Muscle layer of duodenum (tissue), 2 donors: ENCODE data around the gene CBLC.
A peak's percentile ranks its signal among the peaks of the same experiment; 100 is the strongest.

Experiments used
- H3K27ac ChIP-seq: one replicate; pipeline ENCODE4 v1.7.0; 2013; ENCODE audit warnings: mild to moderate bottlenecking, low read length
- H3K27me3 ChIP-seq: one replicate; pipeline ENCODE4 v1.7.0; 2013; ENCODE audit warnings: low read depth, mild to moderate bottlenecking, control low read depth, low read length
- H3K36me3 ChIP-seq, 2 donors: one replicate each; pipeline ENCODE4 v1.7.0; 2013; ENCODE audit warnings: low read length in 2 of 2, control low read depth in 1 of 2, mild to moderate bottlenecking in 1 of 2; ENCODE audit not compliant: insufficient read depth in 2 of 2, control insufficient read depth in 1 of 2
- H3K4me1 ChIP-seq, 2 donors: one replicate each; pipeline ENCODE4 v1.7.0; 2013; ENCODE audit warnings: low read length in 2 of 2, mild to moderate bottlenecking in 2 of 2, control low read depth in 1 of 2, moderate library complexity in 1 of 2; ENCODE audit not compliant: insufficient read depth in 2 of 2, control insufficient read depth in 1 of 2
- H3K4me3 ChIP-seq, 2 donors: one replicate each; pipeline ENCODE4 v1.7.0; 2013; ENCODE audit warnings: low read length in 2 of 2, low read depth in 1 of 2, mild to moderate bottlenecking in 1 of 2
- H3K9me3 ChIP-seq, 2 donors: one replicate each; pipeline ENCODE4 v1.7.0; 2013; ENCODE audit warnings: low read length in 2 of 2, control low read depth in 1 of 2, mild to moderate bottlenecking in 1 of 2; ENCODE audit not compliant: control insufficient read depth in 1 of 2
- donor health status: healthy.

The CBLC gene

GRCh38 chr19:44756089-44756562, 21.6 kb upstream of the CBLC start:
- peaks cover 30 to 44% of the 10 kb centered on the region in 2 donors for H3K36me3 ChIP-seq
- H3K9me3 ChIP-seq, result no peaks in the 10 kb centered on the region
- H3K27me3 ChIP-seq, result no peaks in the 10 kb centered on the region
- peaks cover 22 to 46% of the 10 kb centered on the region in 2 donors for H3K4me1 ChIP-seq
- no peak overlapping the region for H3K4me3 ChIP-seq
- peak overlapping the region; percentile 31 for H3K27ac ChIP-seq

- Histone ChIP-seq H3K36me3 (peaks cover 27 to 38% of the 10 kb centered on the region in 2 donors), H3K9me3 (no peaks in the 10 kb centered on the region), H3K4me3 (peak overlapping the region; percentile 21 to 71), H3K27ac (peak overlapping the region; percentile 56), H3K27me3 (no peaks in the 10 kb centered on the region), H3K4me1 (peaks cover 22 to 41% of the 10 kb centered on the region in 2 donors)
Measured at GRCh38 chr19:44757057-44757734, 20.5 kb upstream of the CBLC start.

- Histone ChIP-seq H3K36me3 (peaks cover 27 to 30% of the 10 kb centered on the region in 2 donors), H3K27me3 (no peaks in the 10 kb centered on the region), H3K27ac (peak overlapping the region; percentile 23), H3K4me1 (peaks cover 16 to 36% of the 10 kb centered on the region in 2 donors), H3K9me3 (no peaks in the 10 kb centered on the region), H3K4me3 (peak overlapping the region; percentile 21 to 71)
Measured at GRCh38 chr19:44757735-44758505, 19.8 kb upstream of the CBLC start.

- no peaks in the 10 kb centered on the region for H3K27me3 ChIP-seq
- H3K4me1 ChIP-seq, result peaks cover 14 to 32% of the 10 kb centered on the region in 2 donors
- peaks cover 27 to 29% of the 10 kb centered on the region in 2 donors for H3K36me3 ChIP-seq
- H3K27ac ChIP-seq, result no peak overlapping the region
- no peaks in the 10 kb centered on the region for H3K9me3 ChIP-seq
- peak overlapping the region in 1 of 2 donors; percentile 71 for H3K4me3 ChIP-seq
Measured at GRCh38 chr19:44758596-44758995, 19.1 kb upstream of the CBLC start.

- Histone ChIP-seq H3K36me3 (peaks cover 27 to 29% of the 10 kb centered on the region in 2 donors), H3K4me1 (peaks cover 14 to 32% of the 10 kb centered on the region in 2 donors), H3K4me3 (no peak overlapping the region), H3K9me3 (no peaks in the 10 kb centered on the region), H3K27me3 (no peaks in the 10 kb centered on the region), H3K27ac (no peak overlapping the region)
Measured at GRCh38 chr19:44759083-44759804, 18.4 kb upstream of the CBLC start.

- peaks cover 0 to 5% of the 10 kb centered on the region in 2 donors for H3K4me1 ChIP-seq
- no peak overlapping the region for H3K27ac ChIP-seq
Measured at GRCh38 chr19:44762038-44762437, 15.7 kb upstream of the CBLC start.

GRCh38 chr19:44765033-44765948, 12.4 kb upstream of the CBLC start:
- no peaks in the 10 kb centered on the region for H3K9me3 ChIP-seq
- H3K27me3 ChIP-seq, result no peaks in the 10 kb centered on the region
- H3K36me3 ChIP-seq, result peaks cover 0 to 11% of the 10 kb centered on the region in 2 donors
- H3K4me3 ChIP-seq, result no peak overlapping the region
- H3K4me1 ChIP-seq, result no peaks in the 10 kb centered on the region
- H3K27ac ChIP-seq, result no peak overlapping the region

More at GRCh38 chr19:44762038-44762437, 15.7 kb upstream of the CBLC start:
- Histone ChIP-seq H3K27me3 (no peaks in the 10 kb centered on the region), H3K9me3 (no peaks in the 10 kb centered on the region), H3K4me3 (no peak overlapping the region), H3K36me3 (peaks cover 12 to 27% of the 10 kb centered on the region in 2 donors)

GRCh38 chr19:44765949-44766335, 11.7 kb upstream of the CBLC start:
- no peak overlapping the region for H3K4me3 ChIP-seq
- peaks cover 0 to 4% of the 10 kb centered on the region in 2 donors for H3K36me3 ChIP-seq
- no peaks in the 10 kb centered on the region for H3K9me3 ChIP-seq
- no peak overlapping the region for H3K27ac ChIP-seq
- no peaks in the 10 kb centered on the region for H3K27me3 ChIP-seq
- no peaks in the 10 kb centered on the region for H3K4me1 ChIP-seq

- Histone ChIP-seq H3K36me3 (no peaks in the 10 kb centered on the region), H3K27ac (no peak overlapping the region), H3K4me3 (no peak overlapping the region), H3K9me3 (no peaks in the 10 kb centered on the region), H3K4me1 (no peaks in the 10 kb centered on the region), H3K27me3 (no peaks in the 10 kb centered on the region)
Measured at GRCh38 chr19:44767295-44768180, 10.2 kb upstream of the CBLC start.
